Measurements from ENCODE around the gene UTF1.

Gene UTF1

DNA sequence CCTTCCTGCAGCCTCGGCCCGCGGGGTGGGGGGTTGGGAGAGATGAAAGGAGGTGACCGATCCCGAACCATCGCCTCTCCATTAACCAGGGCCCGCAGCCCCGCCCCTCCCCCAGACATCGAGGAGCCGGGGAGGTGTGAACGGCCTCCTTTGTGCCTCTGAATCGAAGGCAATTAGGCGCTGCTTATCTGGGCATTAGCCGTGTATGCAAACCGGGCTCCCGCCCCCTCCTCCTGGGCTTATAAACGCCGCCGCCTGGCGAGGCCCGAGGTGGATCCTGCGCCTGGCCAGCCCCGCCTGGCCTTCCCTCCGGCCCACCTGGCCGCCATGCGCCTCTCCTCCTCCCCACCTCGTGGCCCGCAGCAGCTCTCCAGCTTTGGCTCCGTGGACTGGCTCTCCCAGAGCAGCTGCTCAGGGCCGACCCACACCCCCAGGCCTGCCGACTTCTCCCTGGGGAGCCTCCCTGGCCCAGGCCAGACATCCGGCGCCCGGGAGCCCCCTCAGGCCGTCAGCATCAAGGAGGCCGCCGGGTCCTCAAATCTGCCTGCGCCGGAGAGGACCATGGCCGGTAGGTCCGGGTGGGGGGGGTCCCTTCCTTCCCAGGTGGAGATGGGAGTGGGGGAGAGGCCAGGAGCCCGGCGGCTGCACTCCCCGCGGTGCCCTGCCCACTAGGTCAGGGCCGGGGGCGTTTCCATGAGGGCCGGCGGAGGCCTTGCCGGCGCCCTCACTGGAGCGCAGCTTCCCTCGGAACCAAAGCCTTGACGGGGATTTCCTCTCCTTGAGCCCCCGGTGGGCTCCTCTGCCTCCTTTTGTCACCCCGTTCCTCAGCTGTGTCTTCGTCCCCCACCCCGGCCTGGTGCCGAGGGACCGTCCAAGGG is 7.8 kb downstream of the UTF1 start, which contains the start of gene VENTX:
Gene VENTX (plus strand): TSS at position 268 of the 878 bp plus-strand sequence. CDS start 60 bp downstream, at position 328.
- no peaks in the 10 kb centered on the region for H3K79me2 ChIP-seq (ENCODE audit: insufficient read depth, low read depth)
- no peaks in the 10 kb centered on the region for H4K20me1 ChIP-seq (ENCODE audit: insufficient read depth)
- H3K9ac ChIP-seq: no peak within 1 kb of the TSS
- H3K4me2 ChIP-seq: no peak within 1 kb of the TSS
- peaks cover 57% of the 10 kb centered on the region; the same call in 1 of the 2 replicates for H3K27me3 ChIP-seq (ENCODE audit: insufficient read depth, low read depth)
- TF ChIP-seq, protein P1, sequence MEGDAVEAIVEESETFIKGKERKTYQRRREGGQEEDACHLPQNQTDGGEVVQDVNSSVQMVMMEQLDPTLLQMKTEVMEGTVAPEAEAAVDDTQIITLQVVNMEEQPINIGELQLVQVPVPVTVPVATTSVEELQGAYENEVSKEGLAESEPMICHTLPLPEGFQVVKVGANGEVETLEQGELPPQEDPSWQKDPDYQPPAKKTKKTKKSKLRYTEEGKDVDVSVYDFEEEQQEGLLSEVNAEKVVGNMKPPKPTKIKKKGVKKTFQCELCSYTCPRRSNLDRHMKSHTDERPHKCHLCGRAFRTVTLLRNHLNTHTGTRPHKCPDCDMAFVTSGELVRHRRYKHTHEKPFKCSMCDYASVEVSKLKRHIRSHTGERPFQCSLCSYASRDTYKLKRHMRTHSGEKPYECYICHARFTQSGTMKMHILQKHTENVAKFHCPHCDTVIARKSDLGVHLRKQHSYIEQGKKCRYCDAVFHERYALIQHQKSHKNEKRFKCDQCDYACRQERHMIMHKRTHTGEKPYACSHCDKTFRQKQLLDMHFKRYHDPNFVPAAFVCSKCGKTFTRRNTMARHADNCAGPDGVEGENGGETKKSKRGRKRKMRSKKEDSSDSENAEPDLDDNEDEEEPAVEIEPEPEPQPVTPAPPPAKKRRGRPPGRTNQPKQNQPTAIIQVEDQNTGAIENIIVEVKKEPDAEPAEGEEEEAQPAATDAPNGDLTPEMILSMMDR (conservative IDR thresholded peaks at IDR 0.05; ENCODE audit: low read depth, low read length): no peak
- no peak within 1 kb of the TSS for H3K4me3 ChIP-seq (IDR thresholded peaks at IDR 0.05; ENCODE audit: insufficient read depth, low read depth, low read length)
- no peak within 1 kb of the TSS for H3K27ac ChIP-seq
- H3K4me1 ChIP-seq (ENCODE audit: low read depth, poor library complexity, severe bottlenecking): no peaks in the 10 kb centered on the region
- no peak within 1 kb of the TSS for H2AFZ ChIP-seq (ENCODE audit: low read depth)
- no peaks in the 10 kb centered on the region for H3K36me3 ChIP-seq (ENCODE audit: insufficient read depth)

DNA sequence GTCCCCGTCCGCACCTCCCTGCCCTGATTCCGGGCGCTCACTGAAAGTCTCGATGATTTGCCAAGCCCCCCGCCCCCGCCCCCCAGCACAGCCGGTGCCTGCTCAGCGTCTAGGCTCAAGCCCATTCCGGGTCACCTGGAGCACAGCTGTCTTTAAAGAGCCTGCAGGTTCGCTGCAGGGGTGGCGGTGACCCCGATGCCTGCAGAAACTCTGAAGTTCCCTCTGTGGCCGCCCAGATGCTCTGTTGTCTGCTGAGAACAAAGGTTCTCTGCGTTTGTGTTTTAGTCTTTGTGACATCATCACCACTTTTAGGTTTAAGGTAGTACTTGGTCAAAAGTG is 8.4 kb downstream of the UTF1 start:
- H3K27me3 ChIP-seq (ENCODE audit: insufficient read depth, low read depth): peaks cover 55% of the 10 kb centered on the region; the same call in 1 of the 2 replicates
- H4K20me1 ChIP-seq (ENCODE audit: insufficient read depth): no peaks in the 10 kb centered on the region
- no peaks in the 10 kb centered on the region for H3K4me1 ChIP-seq (ENCODE audit: low read depth, poor library complexity, severe bottlenecking)
- H3K27ac ChIP-seq: no peak overlapping the region
- H3K4me3 ChIP-seq (IDR thresholded peaks at IDR 0.05; ENCODE audit: insufficient read depth, low read depth, low read length): no peak overlapping the region
- H3K36me3 ChIP-seq (ENCODE audit: insufficient read depth): no peaks in the 10 kb centered on the region
- no peaks in the 10 kb centered on the region for H3K79me2 ChIP-seq (ENCODE audit: insufficient read depth, low read depth)
- TF ChIP-seq, protein P1 (conservative IDR thresholded peaks at IDR 0.05; ENCODE audit: low read depth, low read length): no peak
- H2AFZ ChIP-seq (ENCODE audit: low read depth): no peak overlapping the region
- no peak overlapping the region for H3K9ac ChIP-seq
- H3K4me2 ChIP-seq: no peak overlapping the region

DNA sequence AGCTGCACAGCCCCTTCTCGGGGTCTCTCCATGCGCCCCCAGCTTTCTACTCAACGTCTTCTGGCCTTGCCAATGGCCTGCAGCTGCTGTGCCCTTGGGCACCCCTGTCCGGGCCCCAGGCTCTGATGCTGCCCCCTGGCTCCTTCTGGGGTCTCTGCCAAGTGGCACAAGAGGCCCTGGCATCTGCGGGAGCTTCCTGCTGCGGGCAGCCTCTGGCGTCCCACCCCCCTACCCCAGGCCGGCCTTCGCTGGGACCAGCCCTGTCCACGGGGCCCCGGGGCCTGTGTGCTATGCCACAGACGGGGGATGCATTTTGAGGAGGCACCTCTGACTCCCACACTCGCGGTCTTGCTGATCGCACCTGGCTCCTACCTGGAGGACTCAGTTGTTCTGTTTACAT is 10.0 kb downstream of the UTF1 start:
- TF ChIP-seq, protein P1 (conservative IDR thresholded peaks at IDR 0.05; ENCODE audit: low read depth, low read length): no peak
- Histone ChIP-seq H3K27me3 (ENCODE audit: insufficient read depth, low read depth) (peaks cover 55% of the 10 kb centered on the region), H3K36me3 (ENCODE audit: insufficient read depth) (no peaks in the 10 kb centered on the region)

DNA sequence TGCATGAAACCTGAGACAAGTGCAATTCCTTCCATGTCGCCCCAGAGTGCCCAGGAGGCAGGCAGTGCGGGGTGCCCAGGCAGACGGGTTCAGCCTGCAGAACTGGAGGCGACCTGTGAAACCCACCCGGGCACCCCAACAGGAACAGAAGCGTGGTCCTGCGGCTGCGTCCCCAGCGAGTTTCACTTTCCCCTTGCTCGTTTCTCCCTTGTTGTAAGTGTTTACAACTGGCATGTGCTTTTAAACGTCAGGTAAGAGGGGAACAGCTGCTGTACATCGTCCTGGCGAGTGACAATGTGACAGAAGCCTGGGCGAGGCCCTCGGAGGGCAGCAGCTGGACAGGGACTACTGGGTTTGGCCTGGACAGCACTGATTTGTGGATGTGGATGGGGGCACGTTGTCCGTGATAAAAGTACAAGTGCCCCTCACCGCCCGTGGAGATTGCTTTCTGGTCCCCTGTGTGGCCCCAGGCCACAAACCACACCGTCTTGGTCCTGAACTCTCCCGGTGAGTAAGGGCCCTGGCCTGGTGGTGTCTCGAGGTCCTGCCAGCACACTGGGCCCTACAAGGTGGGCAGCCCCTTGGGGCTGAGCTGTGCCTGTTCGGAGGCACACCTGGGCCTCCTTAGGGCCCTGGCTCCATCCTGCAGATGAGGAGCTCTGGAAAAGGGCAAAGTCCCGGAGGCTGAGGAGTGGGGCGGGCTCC is 11.6 kb downstream of the UTF1 start:
- Histone ChIP-seq H2AFZ (ENCODE audit: low read depth) (peak overlapping the region; percentile 52; the same call in 1 of the 2 replicates), H3K36me3 (ENCODE audit: insufficient read depth) (no peaks in the 10 kb centered on the region), H3K27me3 (ENCODE audit: insufficient read depth, low read depth) (peaks cover 67% of the 10 kb centered on the region), H3K79me2 (ENCODE audit: insufficient read depth, low read depth) (no peaks in the 10 kb centered on the region), H4K20me1 (ENCODE audit: insufficient read depth) (no peaks in the 10 kb centered on the region), H3K4me1 (ENCODE audit: low read depth, poor library complexity, severe bottlenecking) (no peaks in the 10 kb centered on the region), H3K4me3 (IDR thresholded peaks at IDR 0.05; ENCODE audit: insufficient read depth, low read depth, low read length) (no peak overlapping the region), H3K4me2 (peak overlapping the region; percentile 54; the same call in 1 of the 2 replicates), H3K27ac (no peak overlapping the region), H3K9ac (no peak overlapping the region)
- TF ChIP-seq, protein P1 (conservative IDR thresholded peaks at IDR 0.05; ENCODE audit: low read depth, low read length): no peak

More for the DNA sequence above, 10.0 kb downstream of the UTF1 start:
- Histone ChIP-seq H3K4me1 (ENCODE audit: low read depth, poor library complexity, severe bottlenecking) (no peaks in the 10 kb centered on the region), H3K4me2 (no peak overlapping the region), H3K79me2 (ENCODE audit: insufficient read depth, low read depth) (no peaks in the 10 kb centered on the region), H4K20me1 (ENCODE audit: insufficient read depth) (no peaks in the 10 kb centered on the region), H3K9ac (no peak overlapping the region), H3K27ac (no peak overlapping the region), H3K4me3 (IDR thresholded peaks at IDR 0.05; ENCODE audit: insufficient read depth, low read depth, low read length) (no peak overlapping the region), H2AFZ (ENCODE audit: low read depth) (no peak overlapping the region)

Measured in KMS-11 (cell line).